Fibroblast of the aortic adventitia (primary cell): ENCODE data around the gene SDC4. TPM values are rescaled to one million over a fixed set of nuclear protein-coding genes. Genes with fewer than 3 reads are reported as not detected.
"Not testable (repeated sequence)": the region's sequence is repeated elsewhere in the genome, so short reads cannot be mapped to it uniquely, and the experiment has no call there.

Source experiments
- DNase-seq: peaks from one replicate; pipeline ENCODE4 v3.0.0-alpha.2; 2010; ENCODE audit warnings: low read depth
- H3K4me3 ChIP-seq: 2 replicates; pipeline ENCODE4 v1.5.1; 2011; ENCODE audit warnings: low read depth, mild to moderate bottlenecking, control low read depth, low read length, moderate library complexity
- total RNA-seq: library from RNA; depleted of rRNA; stranded (reverse); fragments of >200 nt; gene quantifications from 2 replicates; pipeline ENCODE4 v1.2.3, GENCODE V29; 2012; ENCODE audit warnings: low replicate concordance
- TF ChIP-seq, protein P1 (sequence below): IDR thresholded peaks from 2 replicates; pipeline ENCODE4 v1.5.1; 2011; ENCODE audit warnings: mild to moderate bottlenecking, low read length, control low read depth, inconsistent platforms; ENCODE audit not compliant: insufficient read depth

SDC4 gene
- total RNA-seq, 1 donor: 91.1 TPM

DNA sequence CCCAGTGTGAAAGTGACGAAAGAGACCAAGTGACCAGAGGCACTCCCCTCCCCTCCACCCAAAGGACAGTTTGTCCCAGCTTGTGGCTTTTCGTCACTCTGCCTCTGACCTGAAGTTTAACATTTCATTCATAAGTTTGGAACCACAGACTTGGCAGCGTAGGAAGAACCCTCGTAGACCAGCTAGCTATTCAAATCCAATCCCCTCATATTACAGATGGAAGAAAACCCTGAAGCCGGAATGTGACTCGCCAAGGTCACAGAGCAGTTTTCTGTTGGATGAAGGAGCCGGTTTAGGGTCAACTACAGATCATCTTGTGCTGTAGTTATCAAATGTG, 10.8 kb upstream of the SDC4 start:
- no peak for DNase-seq
- TF ChIP-seq, protein P1, sequence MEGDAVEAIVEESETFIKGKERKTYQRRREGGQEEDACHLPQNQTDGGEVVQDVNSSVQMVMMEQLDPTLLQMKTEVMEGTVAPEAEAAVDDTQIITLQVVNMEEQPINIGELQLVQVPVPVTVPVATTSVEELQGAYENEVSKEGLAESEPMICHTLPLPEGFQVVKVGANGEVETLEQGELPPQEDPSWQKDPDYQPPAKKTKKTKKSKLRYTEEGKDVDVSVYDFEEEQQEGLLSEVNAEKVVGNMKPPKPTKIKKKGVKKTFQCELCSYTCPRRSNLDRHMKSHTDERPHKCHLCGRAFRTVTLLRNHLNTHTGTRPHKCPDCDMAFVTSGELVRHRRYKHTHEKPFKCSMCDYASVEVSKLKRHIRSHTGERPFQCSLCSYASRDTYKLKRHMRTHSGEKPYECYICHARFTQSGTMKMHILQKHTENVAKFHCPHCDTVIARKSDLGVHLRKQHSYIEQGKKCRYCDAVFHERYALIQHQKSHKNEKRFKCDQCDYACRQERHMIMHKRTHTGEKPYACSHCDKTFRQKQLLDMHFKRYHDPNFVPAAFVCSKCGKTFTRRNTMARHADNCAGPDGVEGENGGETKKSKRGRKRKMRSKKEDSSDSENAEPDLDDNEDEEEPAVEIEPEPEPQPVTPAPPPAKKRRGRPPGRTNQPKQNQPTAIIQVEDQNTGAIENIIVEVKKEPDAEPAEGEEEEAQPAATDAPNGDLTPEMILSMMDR: no peak
- H3K4me3 ChIP-seq: no peak overlapping the region

DNA sequence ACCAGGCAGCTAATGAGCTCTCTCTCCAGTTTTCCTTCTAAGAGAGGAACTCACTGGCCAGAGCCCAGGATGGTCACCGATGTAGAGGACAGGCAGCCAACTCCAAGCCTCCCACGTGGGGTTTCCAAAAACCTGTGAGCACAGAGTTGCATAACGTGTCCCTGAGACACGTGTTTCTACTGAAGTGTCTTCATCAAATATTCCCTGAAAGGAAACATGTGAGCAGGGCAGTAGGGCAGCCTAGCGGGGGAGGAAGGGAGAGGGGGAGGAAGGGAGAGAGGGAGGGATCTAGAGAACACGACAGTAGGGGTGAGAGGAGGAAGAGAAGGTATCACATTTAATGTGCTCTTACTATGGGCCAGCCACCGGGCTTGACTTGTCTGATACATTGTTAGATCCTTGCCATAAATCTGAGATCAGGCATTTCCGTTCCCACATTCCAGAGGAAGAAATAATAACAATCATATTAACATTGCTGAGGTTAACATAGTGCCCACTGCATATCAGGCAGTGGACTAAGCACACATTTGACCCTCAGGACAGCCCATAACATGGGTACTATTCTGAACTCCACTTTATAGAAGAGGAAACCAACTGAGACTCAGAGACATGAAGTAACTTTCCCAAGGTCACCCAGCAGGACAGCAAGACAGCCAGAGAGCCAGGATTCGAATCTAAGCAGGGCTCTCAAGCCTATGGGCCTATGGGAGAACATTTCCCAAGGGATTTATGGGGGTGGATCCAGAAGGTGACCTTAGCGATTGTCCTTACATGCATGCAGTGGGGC, 10.3 kb upstream of the SDC4 start:
- no peak overlapping the region for H3K4me3 ChIP-seq
- TF ChIP-seq, protein P1: no peak
- peak; percentile 84 for DNase-seq

DNA sequence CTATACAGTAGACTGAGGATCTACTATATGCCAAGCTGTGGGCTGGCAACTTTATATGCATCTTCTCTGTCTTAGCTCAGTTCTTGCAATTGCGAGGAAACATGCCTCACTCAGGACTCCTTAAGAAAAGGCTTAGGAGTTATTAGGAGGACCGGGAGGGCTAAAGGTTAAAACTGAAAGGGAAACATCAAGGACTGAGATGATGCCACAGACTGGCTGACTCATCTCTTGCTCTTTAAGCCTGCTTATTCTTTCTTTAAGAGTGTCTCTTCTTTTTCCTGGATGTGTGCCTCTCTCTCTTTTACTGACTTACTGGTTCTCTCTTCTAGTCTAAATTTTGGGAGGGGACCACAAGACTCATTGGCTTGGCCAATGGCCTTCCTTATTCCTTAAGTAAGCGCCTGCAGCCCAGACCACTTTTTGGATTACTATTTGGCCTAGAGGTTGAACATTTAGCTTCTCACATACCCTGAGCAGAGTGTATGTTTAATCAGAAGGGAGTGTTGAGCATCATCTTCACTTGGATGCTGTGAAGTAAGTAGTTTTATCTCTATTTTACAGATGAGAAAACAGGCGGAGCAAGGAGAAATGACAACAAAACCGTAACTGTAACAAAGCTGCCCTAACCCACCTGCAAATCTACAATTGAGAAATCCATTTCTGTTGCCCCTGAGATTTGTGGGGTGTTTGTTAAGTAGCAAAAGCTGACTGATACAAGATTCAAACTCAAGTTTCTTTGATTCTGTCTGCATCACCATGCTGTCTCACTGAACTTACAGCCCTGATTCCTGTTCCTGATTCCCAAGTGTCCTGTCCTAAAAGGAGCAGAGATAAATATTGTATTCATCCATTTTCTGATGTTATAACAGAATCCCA, 7.2 kb upstream of the SDC4 start:
- DNase-seq: peak; percentile 66
- no peak overlapping the region for H3K4me3 ChIP-seq
- TF ChIP-seq, protein P1: no peak

DNA sequence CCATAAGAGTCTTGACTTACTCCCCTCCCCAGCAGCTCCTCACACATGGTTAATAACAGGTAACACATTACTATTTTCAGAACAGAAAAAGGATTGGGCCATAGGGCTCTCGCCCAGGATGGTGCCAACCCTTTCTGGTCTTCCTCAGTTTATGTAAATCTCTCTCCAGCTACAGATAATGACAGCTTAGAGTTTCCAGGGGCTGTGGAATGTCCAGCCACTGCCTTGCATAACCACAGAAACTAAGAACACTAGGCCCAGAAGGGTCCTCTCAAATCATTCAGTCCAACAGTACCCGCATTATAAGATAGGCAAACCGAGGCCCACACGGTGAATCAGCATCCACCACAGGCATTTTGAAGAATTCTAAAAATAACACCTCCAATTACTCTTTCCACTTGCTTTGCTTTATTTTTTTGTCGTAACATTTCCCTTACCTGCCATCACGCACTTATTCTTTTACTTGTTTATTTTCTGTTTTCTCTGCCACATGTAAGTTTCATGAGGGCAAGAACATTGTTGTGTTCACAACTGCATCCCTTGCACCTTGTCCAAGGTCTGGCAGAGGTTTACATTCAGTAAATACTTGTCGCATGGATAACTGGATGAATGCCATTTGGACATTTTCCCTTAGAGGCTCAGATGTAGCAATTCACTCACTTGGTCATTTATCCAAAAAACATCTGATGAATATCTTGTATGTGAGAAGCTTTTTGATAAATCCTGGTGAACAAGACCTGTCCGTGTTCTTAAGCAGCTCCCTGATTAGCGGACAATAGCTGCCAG, 6.4 kb upstream of the SDC4 start:
- TF ChIP-seq, protein P1: no peak
- DNase-seq: peak; percentile 53
- no peak overlapping the region for H3K4me3 ChIP-seq

DNA sequence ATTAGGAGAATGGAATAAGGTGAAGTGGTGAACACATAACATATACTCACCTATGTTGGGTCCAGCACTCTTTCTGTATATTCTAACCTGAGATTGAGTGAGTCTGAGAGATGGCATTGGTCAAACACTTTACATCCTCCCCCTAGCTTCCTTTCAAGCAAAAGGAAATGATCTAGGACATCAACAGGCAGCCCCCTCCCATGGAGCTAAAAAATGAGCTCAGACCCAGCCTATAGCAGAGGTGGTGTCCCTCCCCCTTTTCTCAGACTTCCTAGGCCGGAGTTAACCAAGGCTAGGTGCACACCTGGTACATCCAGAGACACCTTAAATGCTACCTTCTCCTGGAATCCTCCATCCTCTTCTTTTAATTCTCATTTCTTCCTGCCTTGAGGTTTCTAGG, 5.5 kb upstream of the SDC4 start:
- no peak for DNase-seq
- TF ChIP-seq, protein P1: no peak
- no peak overlapping the region for H3K4me3 ChIP-seq

DNA sequence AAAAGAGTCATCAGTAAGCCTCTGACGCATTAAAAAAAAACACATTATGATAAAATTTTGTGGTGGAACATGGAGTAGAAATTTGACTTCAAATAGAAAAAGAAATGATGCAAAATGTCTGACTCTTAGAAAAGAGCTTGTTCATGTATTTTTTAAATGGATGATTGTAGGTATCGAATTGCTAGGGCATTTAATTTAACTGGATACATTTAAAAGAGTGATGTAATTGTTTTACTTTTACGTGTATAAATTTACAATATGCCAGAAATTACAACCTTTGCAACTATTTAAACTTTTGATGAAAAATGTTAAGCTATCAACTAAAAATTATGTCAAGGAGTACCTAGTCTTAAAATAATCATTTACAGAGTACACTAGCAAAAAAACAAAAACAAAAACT, 4.5 kb upstream of the SDC4 start:
- TF ChIP-seq, protein P1: no peak
- DNase-seq: no peak
- H3K4me3 ChIP-seq: no peak overlapping the region

DNA sequence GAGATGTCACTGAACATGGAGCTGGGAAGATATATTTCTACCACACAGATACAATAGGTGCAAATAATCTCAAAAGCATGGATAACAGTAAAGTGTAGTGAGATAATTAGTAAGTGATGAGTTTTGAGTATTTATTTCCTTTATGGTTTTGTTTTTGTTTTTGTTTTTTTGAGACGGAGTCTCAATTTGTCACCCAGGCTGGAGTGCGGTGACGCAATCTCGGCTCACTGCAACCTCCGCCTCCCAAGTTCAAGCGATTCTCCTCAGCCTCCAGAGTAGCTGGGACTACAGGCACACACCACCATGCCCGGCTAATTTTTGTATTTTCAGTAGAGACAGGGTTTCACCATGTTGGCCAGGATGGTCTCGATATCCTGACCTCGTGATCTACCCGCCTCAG, 2.6 kb upstream of the SDC4 start:
- not testable (repeated sequence) for H3K4me3 ChIP-seq, DNase-seq
